Adrenal gland (tissue), 5 donors: ENCODE measurements around the gene DNAJC6.

Source experiments
- POLR2A ChIP-seq, 2 donors: fragments of 450-650 bp; IDR thresholded peaks; one replicate each; pipeline ENCODE4 v1.6.1; 2017; ENCODE audit warnings: antibody characterized with exemption in 2 of 2, mild to moderate bottlenecking in 2 of 2, moderate library complexity in 1 of 2
- TF ChIP-seq, protein P1 (sequence below), 6 experiments: fragments of 450-650 bp in 4 of 6; fragments of 200-600 bp in 2 of 6; sonication (generic) in 1 of 6; IDR thresholded peaks; 1 replicate in 5 of 6; 2 replicates in 1 of 6; pipeline versions ENCODE4 v1.5.1 to v1.8.0; 2016 to 2021; ENCODE audit warnings: antibody characterized with exemption in 6 of 6, mild to moderate bottlenecking in 2 of 6, moderate library complexity in 1 of 6
- donor health status: DM: no; HTN: no; CAD: no.

GRCh38 chr1:65412256-65412983, 103.1 kb downstream of the DNAJC6 start:
- TF ChIP-seq, protein P1, sequence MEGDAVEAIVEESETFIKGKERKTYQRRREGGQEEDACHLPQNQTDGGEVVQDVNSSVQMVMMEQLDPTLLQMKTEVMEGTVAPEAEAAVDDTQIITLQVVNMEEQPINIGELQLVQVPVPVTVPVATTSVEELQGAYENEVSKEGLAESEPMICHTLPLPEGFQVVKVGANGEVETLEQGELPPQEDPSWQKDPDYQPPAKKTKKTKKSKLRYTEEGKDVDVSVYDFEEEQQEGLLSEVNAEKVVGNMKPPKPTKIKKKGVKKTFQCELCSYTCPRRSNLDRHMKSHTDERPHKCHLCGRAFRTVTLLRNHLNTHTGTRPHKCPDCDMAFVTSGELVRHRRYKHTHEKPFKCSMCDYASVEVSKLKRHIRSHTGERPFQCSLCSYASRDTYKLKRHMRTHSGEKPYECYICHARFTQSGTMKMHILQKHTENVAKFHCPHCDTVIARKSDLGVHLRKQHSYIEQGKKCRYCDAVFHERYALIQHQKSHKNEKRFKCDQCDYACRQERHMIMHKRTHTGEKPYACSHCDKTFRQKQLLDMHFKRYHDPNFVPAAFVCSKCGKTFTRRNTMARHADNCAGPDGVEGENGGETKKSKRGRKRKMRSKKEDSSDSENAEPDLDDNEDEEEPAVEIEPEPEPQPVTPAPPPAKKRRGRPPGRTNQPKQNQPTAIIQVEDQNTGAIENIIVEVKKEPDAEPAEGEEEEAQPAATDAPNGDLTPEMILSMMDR (IDR thresholded peaks at IDR 0.05) = no peak
- TF ChIP-seq POLR2A (IDR thresholded peaks at IDR 0.05) = no peak
